ENCODE data around the gene LANCL3. TPM values are rescaled to one million over a fixed set of nuclear protein-coding genes. Genes with fewer than 3 reads are reported as not detected.
"Not testable (repeated sequence)": the region's sequence is repeated elsewhere in the genome, so short reads cannot be mapped to it uniquely, and the experiment has no call there.

The LANCL3 gene
- total and polyA plus RNA-seq, 7 donors = 0.01 to 0.30 (median 0.06) TPM

DNA sequence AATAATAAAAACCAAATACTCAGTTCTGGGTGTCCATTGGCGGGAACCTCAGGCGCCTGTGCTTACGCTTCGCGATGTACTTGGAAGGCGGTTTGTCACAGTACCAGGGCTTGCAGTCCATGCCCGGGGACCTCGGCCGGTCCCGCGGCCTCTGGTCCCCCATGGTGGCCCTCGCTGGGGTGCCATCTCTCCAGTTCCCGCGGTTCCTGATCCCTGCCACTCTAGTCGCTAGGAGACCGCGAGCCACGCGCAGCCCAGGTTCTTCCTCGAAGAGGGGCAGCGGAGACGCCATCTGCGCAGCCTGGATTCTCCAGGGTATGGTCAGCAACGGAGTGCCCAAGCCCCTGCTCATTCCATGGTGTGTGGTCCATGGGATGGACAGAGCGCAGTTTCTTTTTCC lies 26.4 kb upstream of the LANCL3 start:
- TF ChIP-seq, protein P1, sequence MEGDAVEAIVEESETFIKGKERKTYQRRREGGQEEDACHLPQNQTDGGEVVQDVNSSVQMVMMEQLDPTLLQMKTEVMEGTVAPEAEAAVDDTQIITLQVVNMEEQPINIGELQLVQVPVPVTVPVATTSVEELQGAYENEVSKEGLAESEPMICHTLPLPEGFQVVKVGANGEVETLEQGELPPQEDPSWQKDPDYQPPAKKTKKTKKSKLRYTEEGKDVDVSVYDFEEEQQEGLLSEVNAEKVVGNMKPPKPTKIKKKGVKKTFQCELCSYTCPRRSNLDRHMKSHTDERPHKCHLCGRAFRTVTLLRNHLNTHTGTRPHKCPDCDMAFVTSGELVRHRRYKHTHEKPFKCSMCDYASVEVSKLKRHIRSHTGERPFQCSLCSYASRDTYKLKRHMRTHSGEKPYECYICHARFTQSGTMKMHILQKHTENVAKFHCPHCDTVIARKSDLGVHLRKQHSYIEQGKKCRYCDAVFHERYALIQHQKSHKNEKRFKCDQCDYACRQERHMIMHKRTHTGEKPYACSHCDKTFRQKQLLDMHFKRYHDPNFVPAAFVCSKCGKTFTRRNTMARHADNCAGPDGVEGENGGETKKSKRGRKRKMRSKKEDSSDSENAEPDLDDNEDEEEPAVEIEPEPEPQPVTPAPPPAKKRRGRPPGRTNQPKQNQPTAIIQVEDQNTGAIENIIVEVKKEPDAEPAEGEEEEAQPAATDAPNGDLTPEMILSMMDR (IDR thresholded peaks at IDR 0.05) = no peak
- H3K9me3 ChIP-seq = no peaks in the 10 kb centered on the region
- no peaks in the 10 kb centered on the region for H3K27me3 ChIP-seq (ENCODE audit: insufficient read depth in 3 of 3, low read length in 2 of 3)
- H3K4me3 ChIP-seq = no peak overlapping the region
- no peak overlapping the region for H3K27ac ChIP-seq
- no peaks in the 10 kb centered on the region for H3K4me1 ChIP-seq
- DNase-seq (no peak), ATAC-seq (no peak)
- WGBS, 3 donors = 91 to 98% (median 96%) methylated on average over 23 to 25 of the region's 25 CpGs
- H3K36me3 ChIP-seq (ENCODE audit: insufficient read depth in 1 of 2, low read depth in 1 of 2) = no peaks in the 10 kb centered on the region
- intact Hi-C loops (cut with DNase I) = no loop called here

DNA sequence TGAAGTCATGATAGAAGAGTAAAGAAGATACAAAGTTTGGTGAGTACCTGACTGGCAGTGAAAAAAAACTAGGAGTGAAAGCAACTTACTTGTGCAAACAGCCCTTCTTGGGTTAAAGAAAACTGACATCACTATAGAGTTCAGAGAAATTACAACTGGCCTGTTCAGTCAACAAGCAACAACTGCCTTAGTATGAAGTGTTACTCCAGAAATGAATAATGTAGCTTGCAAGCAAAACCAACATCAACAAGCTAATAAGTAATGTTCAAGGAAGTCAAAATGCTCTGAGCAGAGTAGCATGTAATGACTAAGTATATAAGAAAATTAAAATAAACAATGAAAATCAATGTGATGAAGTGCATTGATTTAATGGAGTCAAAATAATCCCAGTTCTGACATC lies 21.8 kb upstream of the LANCL3 start:
- H3K4me1 ChIP-seq; H3K27me3 ChIP-seq (ENCODE audit: insufficient read depth in 3 of 3, low read length in 2 of 3); H3K27ac ChIP-seq; H3K9me3 ChIP-seq; H3K4me3 ChIP-seq; H3K36me3 ChIP-seq (ENCODE audit: insufficient read depth in 1 of 2, low read depth in 1 of 2); DNase-seq; ATAC-seq; intact Hi-C loops (cut with DNase I): not testable (repeated sequence)

DNA sequence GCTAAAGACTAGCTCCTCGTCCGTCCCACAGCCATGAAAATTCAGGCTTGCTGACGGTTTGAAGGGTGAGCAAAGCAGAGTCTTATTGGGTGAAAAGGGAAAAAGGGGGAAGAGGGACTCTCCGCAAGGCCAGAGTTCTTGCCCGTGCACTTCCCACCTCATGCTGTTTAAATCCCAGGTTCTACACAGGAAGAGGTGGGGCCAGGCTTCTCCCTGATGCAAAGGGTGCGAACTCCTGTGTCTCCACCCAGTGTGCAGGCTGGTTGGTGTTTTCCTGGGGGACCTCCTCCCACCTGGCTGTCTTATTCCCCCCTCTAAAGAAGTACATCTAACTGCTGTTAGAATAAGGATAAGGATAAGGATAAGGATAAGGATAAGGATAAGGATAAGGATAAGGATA lies 18.0 kb upstream of the LANCL3 start:
- TF ChIP-seq, protein P1 (IDR thresholded peaks at IDR 0.05) = no peak
- no peak for ATAC-seq
- Histone ChIP-seq H3K27me3 (ENCODE audit: insufficient read depth in 3 of 3, low read length in 2 of 3) (peaks cover 0 to 7% (median 0%) of the 10 kb centered on the region in 3 donors), H3K4me3 (no peak overlapping the region), H3K4me1 (no peaks in the 10 kb centered on the region), H3K27ac (no peak overlapping the region), H3K9me3 (no peaks in the 10 kb centered on the region), H3K36me3 (ENCODE audit: insufficient read depth in 1 of 2, low read depth in 1 of 2) (no peaks in the 10 kb centered on the region)
- WGBS, 3 donors = 62 to 77% (median 72%) methylated on average over 6 of the region's 6 CpGs
- no peak for DNase-seq
- intact Hi-C loops (cut with DNase I) = no loop called here

- H3K27ac ChIP-seq; DNase-seq; ATAC-seq; H3K9me3 ChIP-seq; intact Hi-C loops (cut with DNase I); H3K36me3 ChIP-seq (ENCODE audit: insufficient read depth in 1 of 2, low read depth in 1 of 2); H3K4me1 ChIP-seq; H3K27me3 ChIP-seq (ENCODE audit: insufficient read depth in 3 of 3, low read length in 2 of 3); H3K4me3 ChIP-seq: not testable (repeated sequence)
- 79 to 95% (median 90%) methylated on average over 2 of the region's 2 CpGs for WGBS, 3 donors
Observed at GRCh38 chrX:37565254-37565653, 6.2 kb upstream of the LANCL3 start.

GRCh38 chrX:37570349-37570748 lies 1.1 kb upstream of the LANCL3 start:
- not testable (repeated sequence) for H3K4me3 ChIP-seq; H3K4me1 ChIP-seq; H3K36me3 ChIP-seq (ENCODE audit: insufficient read depth in 1 of 2, low read depth in 1 of 2); H3K27me3 ChIP-seq (ENCODE audit: insufficient read depth in 3 of 3, low read length in 2 of 3); ATAC-seq; DNase-seq; H3K27ac ChIP-seq; H3K9me3 ChIP-seq
- WGBS, 3 donors = no CpG with 5 or more reads among the region's 1 CpG
- intact Hi-C loops (cut with DNase I) = loop anchor here in 1 of 2 donors (5.0 kb wide), 1 partner anchor 257 kb away; no protein-coding TSS in a partner anchor

- TF ChIP-seq, protein P1 (IDR thresholded peaks at IDR 0.05) = peak; percentile 25
- not testable (repeated sequence) for H3K36me3 ChIP-seq (ENCODE audit: insufficient read depth in 1 of 2, low read depth in 1 of 2); H3K27ac ChIP-seq; H3K4me1 ChIP-seq; H3K27me3 ChIP-seq (ENCODE audit: insufficient read depth in 3 of 3, low read length in 2 of 3); H3K9me3 ChIP-seq
- intact Hi-C loops (cut with DNase I) = loop anchor here in 1 of 2 donors (5.0 kb wide), 1 partner anchor 255 kb away; no protein-coding TSS in a partner anchor
- ATAC-seq (peak; percentile 72 to 92 (median 82)), DNase-seq (peak in 1 of 2 donors; percentile 59)
- H3K4me3 ChIP-seq = peak overlapping the region; percentile 61
- WGBS, 3 donors = 0 to 35% (median 0%) methylated on average over 5 to 32 of the region's 61 CpGs
Observed at GRCh38 chrX:37572108-37572587, 687 bp downstream of the LANCL3 start.

DNA sequence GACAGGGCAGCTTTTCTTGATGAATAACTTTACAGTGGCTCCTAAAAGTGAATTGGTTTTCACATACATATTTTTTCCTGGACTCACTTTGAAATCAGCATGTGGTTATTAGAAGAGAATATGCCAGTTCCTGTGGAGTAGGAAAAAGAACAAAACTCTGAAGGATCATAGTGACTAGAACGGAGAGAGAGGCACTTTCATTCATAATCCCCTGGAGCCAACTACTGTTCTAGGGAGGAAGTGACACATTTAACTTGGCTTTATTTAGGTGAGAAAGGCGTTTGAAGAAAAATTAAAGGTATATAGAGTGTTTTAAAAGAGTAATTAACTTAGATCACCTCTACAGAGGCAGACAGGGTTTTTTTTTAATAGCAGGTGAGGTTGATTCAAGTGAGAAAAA lies 1.7 kb downstream of the LANCL3 start:
- WGBS, 3 donors = 23 to 41% (median 24%) methylated on average over 2 of the region's 2 CpGs
- not testable (repeated sequence) for H3K4me3 ChIP-seq; H3K4me1 ChIP-seq; H3K27me3 ChIP-seq (ENCODE audit: insufficient read depth in 3 of 3, low read length in 2 of 3); ATAC-seq; H3K27ac ChIP-seq; DNase-seq; H3K36me3 ChIP-seq (ENCODE audit: insufficient read depth in 1 of 2, low read depth in 1 of 2); H3K9me3 ChIP-seq
- intact Hi-C loops (cut with DNase I) = loop anchor here in 1 of 2 donors (5.0 kb wide), 1 partner anchor 254 kb away; no protein-coding TSS in a partner anchor
